Urothelium cell line (cell line): ENCODE results near the gene TFR2.
A peak's percentile ranks its signal among the peaks of the same experiment; 100 is the strongest.
"Not testable (repeated sequence)": the region's sequence is repeated elsewhere in the genome, so short reads cannot be mapped to it uniquely, and the experiment has no call there.

ENCODE experiments used
- DNase-seq: peaks from one replicate; pipeline ENCODE4 v3.0.0; 2011; ENCODE audit warnings: low spot score, mixed read lengths
- FAIRE-seq: peaks from 2 replicates; lab custom pipeline; 2011; peaks lifted over from hg19 to GRCh38; lab: Jason Lieb, UNC

Gene TFR2

GRCh38 chr7:100678291-100678984 is 37.1 kb upstream of the TFR2 start:
- no peak for DNase-seq
- peak; percentile 61 for FAIRE-seq

GRCh38 chr7:100677308-100678267 is 36.2 kb upstream of the TFR2 start:
- no peak for FAIRE-seq
- DNase-seq: no peak

- peak; percentile 84 for FAIRE-seq
- DNase-seq: no peak
Observed at GRCh38 chr7:100676501-100677306, 35.4 kb upstream of the TFR2 start.

- peak; percentile 74 for FAIRE-seq
- peak; percentile 82 for DNase-seq
Observed at GRCh38 chr7:100675581-100676350, 34.4 kb upstream of the TFR2 start.

GRCh38 chr7:100675105-100675451 is 33.7 kb upstream of the TFR2 start:
- no peak for FAIRE-seq
- DNase-seq: no peak

GRCh38 chr7:100674411-100675104 is 33.2 kb upstream of the TFR2 start:
- no peak for FAIRE-seq
- no peak for DNase-seq

GRCh38 chr7:100673942-100674410 is 32.6 kb upstream of the TFR2 start:
- FAIRE-seq: no peak

GRCh38 chr7:100673302-100673941 is 32.1 kb upstream of the TFR2 start, which contains the start of gene GNB2:
Gene GNB2 (plus strand): TSS chr7:100673740. CDS start chr7:100676266, 2,526 bp downstream.
- peak; percentile 100 for DNase-seq
- FAIRE-seq: peak; percentile 95

More at GRCh38 chr7:100673942-100674410, 32.6 kb upstream of the TFR2 start:
- no peak for DNase-seq

- FAIRE-seq (no peak), DNase-seq (no peak)
Observed at GRCh38 chr7:100671353-100672327, 30.3 kb upstream of the TFR2 start.

GRCh38 chr7:100670074-100670473 is 28.7 kb upstream of the TFR2 start:
- no peak for FAIRE-seq
- no peak for DNase-seq

- DNase-seq, FAIRE-seq: not testable (repeated sequence)
Observed at GRCh38 chr7:100669106-100669505, 27.8 kb upstream of the TFR2 start.

GRCh38 chr7:100668069-100668449 is 26.7 kb upstream of the TFR2 start:
- DNase-seq (no peak), FAIRE-seq (no peak)

- DNase-seq (no peak), FAIRE-seq (no peak)
Observed at GRCh38 chr7:100667331-100668068, 26.1 kb upstream of the TFR2 start.

- FAIRE-seq (no peak), DNase-seq (no peak)
Observed at GRCh38 chr7:100665168-100665726, 23.9 kb upstream of the TFR2 start.

GRCh38 chr7:100662194-100662776 is 20.9 kb upstream of the TFR2 start:
- not testable (repeated sequence) for DNase-seq

GRCh38 chr7:100655908-100656674 is 14.7 kb upstream of the TFR2 start, which contains the start of gene ACTL6B:
Gene ACTL6B (minus strand): TSS chr7:100656448. CDS start chr7:100656354, 94 bp downstream.
- FAIRE-seq (no peak), DNase-seq (peak; percentile 88)

More at GRCh38 chr7:100662194-100662776, 20.9 kb upstream of the TFR2 start:
- FAIRE-seq: not testable (repeated sequence)
